OCI-LY1 (cell line): ENCODE measurements around the gene MAD1L1.

Experiments
- H2AFZ ChIP-seq: fragments of 200-600 bp; sonication (generic), shearing (Covaris generic); 2 replicates; pipeline ENCODE4 v1.6.0; 2014; ENCODE audit warnings: antibody characterized with exemption, mild to moderate bottlenecking, low read length
- H3F3A ChIP-seq: fragments of 200-600 bp; sonication (generic), shearing (Covaris generic); 2 replicates; pipeline ENCODE4 v1.6.0; 2014; ENCODE audit warnings: mild to moderate bottlenecking, antibody characterized with exemption, low read length, moderate library complexity; ENCODE audit not compliant: insufficient read depth
- H3K27ac ChIP-seq: fragments of 200-600 bp; sonication (generic); 2 replicates; pipeline ENCODE4 v1.5.1; 2014; ENCODE audit warnings: low read length, mixed run types, mild to moderate bottlenecking, low read depth; ENCODE audit not compliant: poor library complexity, severe bottlenecking
- H3K27me3 ChIP-seq: fragments of 200-600 bp; sonication (generic); 2 replicates; pipeline ENCODE4 v1.6.0; 2014; ENCODE audit warnings: antibody characterized with exemption, mild to moderate bottlenecking, low read length, moderate library complexity; ENCODE audit not compliant: insufficient read depth
- H3K36me3 ChIP-seq: fragments of 200-600 bp; sonication (generic); 2 replicates; pipeline ENCODE4 v1.6.1; 2014; ENCODE audit warnings: mild to moderate bottlenecking, antibody characterized with exemption, low read length, moderate library complexity, mixed read lengths; ENCODE audit not compliant: insufficient read depth
- H3K4me1 ChIP-seq: fragments of 200-600 bp; sonication (generic); 2 replicates; pipeline ENCODE4 v1.5.1; 2014; ENCODE audit warnings: mild to moderate bottlenecking, low read length, moderate library complexity; ENCODE audit not compliant: insufficient read depth, severe bottlenecking
- H3K4me2 ChIP-seq: fragments of 200-600 bp; sonication (generic), shearing (Covaris generic); 2 replicates; pipeline ENCODE4 v1.6.1; 2014; ENCODE audit warnings: low read length
- H3K4me3 ChIP-seq: fragments of 200-600 bp; sonication (generic); 2 replicates; pipeline ENCODE4 v1.5.1; 2014; ENCODE audit warnings: low read length, low read depth, mild to moderate bottlenecking, mixed read lengths; ENCODE audit not compliant: poor library complexity, severe bottlenecking
- H3K79me2 ChIP-seq: fragments of 200-600 bp; shearing (Covaris generic); 2 replicates; pipeline ENCODE4 v1.6.1; 2016; ENCODE audit warnings: mixed run types, low read length, mixed read lengths; ENCODE audit not compliant: insufficient read depth
- H3K9ac ChIP-seq: fragments of 200-600 bp; sonication (generic), shearing (Covaris generic); 2 replicates; pipeline ENCODE4 v1.6.1; 2014; ENCODE audit warnings: mild to moderate bottlenecking, low read length, mixed read lengths
- H3K9me2 ChIP-seq: fragments of 200-600 bp; sonication (generic), shearing (Covaris generic); 2 replicates; pipeline ENCODE4 v1.6.1; 2014; ENCODE audit warnings: low read depth, mild to moderate bottlenecking, low read length, mixed read lengths
- H3K9me3 ChIP-seq: fragments of 200-600 bp; shearing (Covaris generic); 2 replicates; pipeline ENCODE4 v1.6.1; 2014; ENCODE audit warnings: low read length, mixed read lengths
- H4K20me1 ChIP-seq: fragments of 200-600 bp; sonication (generic), shearing (Covaris generic); 2 replicates; pipeline ENCODE4 v1.6.0; 2016; ENCODE audit warnings: mild to moderate bottlenecking, low read length; ENCODE audit not compliant: insufficient read depth
- CTCF ChIP-seq: fragments of 200-600 bp; sonication (generic), shearing (Covaris generic); IDR thresholded peaks from 2 replicates; pipeline ENCODE4 v1.5.1; 2017; ENCODE audit warnings: mild to moderate bottlenecking, antibody characterized with exemption, low read length, moderate library complexity, mixed read lengths
- EZH2 ChIP-seq: fragments of 200-600 bp; sonication (generic), shearing (Covaris generic); IDR thresholded peaks from 2 replicates; pipeline ENCODE4 v1.8.0; 2017; ENCODE audit warnings: borderline replicate concordance, mixed run types, mild to moderate bottlenecking, antibody characterized with exemption, low read length, moderate library complexity, mixed read lengths

The MAD1L1 gene

GRCh38 chr7:2114926-2115759 is 117.6 kb downstream of the MAD1L1 start:
- Histone ChIP-seq H3F3A (no peaks in the 10 kb centered on the region), H3K4me1 (peaks cover 34% of the 10 kb centered on the region), H3K27me3 (no peaks in the 10 kb centered on the region), H3K9me3 (no peaks in the 10 kb centered on the region), H3K4me3 (no peak overlapping the region), H2AFZ (no peak overlapping the region), H3K27ac (no peak overlapping the region), H3K36me3 (peaks cover 13% of the 10 kb centered on the region; the same call in 1 of the 2 replicates), H3K9me2 (no peaks in the 10 kb centered on the region), H3K79me2 (no peaks in the 10 kb centered on the region), H3K4me2 (no peak overlapping the region), H4K20me1 (no peaks in the 10 kb centered on the region), H3K9ac (no peak overlapping the region)
- TF ChIP-seq EZH2 (no peak), CTCF (no peak)

- no peaks in the 10 kb centered on the region for H3K79me2 ChIP-seq
- H3K9ac ChIP-seq, result no peak overlapping the region
- no peaks in the 10 kb centered on the region for H3K27me3 ChIP-seq
- H3K4me2 ChIP-seq, result no peak overlapping the region
- no peak overlapping the region for H3K27ac ChIP-seq
- no peaks in the 10 kb centered on the region for H3K9me2 ChIP-seq
- TF ChIP-seq EZH2, result no peak
- no peak for TF ChIP-seq CTCF
- no peaks in the 10 kb centered on the region for H4K20me1 ChIP-seq
- peaks cover 40% of the 10 kb centered on the region for H3K4me1 ChIP-seq
- no peaks in the 10 kb centered on the region for H3F3A ChIP-seq
- no peak overlapping the region for H3K4me3 ChIP-seq
- peaks cover 13% of the 10 kb centered on the region; the same call in 1 of the 2 replicates for H3K36me3 ChIP-seq
- H2AFZ ChIP-seq, result no peak overlapping the region
- no peaks in the 10 kb centered on the region for H3K9me3 ChIP-seq
These were observed 118.7 kb downstream of the MAD1L1 start for GRCh38 chr7:2114052-2114451.

GRCh38 chr7:2112261-2113198 is 120.2 kb downstream of the MAD1L1 start:
- TF ChIP-seq EZH2 (no peak), CTCF (no peak)
- H3K9me2 ChIP-seq, result no peaks in the 10 kb centered on the region
- peaks cover 55% of the 10 kb centered on the region for H3K4me1 ChIP-seq
- peaks cover 13% of the 10 kb centered on the region; the same call in 1 of the 2 replicates for H3K36me3 ChIP-seq
- H3K4me3 ChIP-seq, result peak overlapping the region; percentile 60
- no peaks in the 10 kb centered on the region for H4K20me1 ChIP-seq
- no peaks in the 10 kb centered on the region for H3F3A ChIP-seq
- peak overlapping the region; percentile 78; the same call in 1 of the 2 replicates for H3K9ac ChIP-seq
- no peak overlapping the region for H2AFZ ChIP-seq
- peak overlapping the region; percentile 94 for H3K27ac ChIP-seq
- peak overlapping the region; percentile 86 for H3K4me2 ChIP-seq
- H3K9me3 ChIP-seq, result no peaks in the 10 kb centered on the region
- H3K27me3 ChIP-seq, result no peaks in the 10 kb centered on the region
- no peaks in the 10 kb centered on the region for H3K79me2 ChIP-seq
